Stimulated activated CD8-positive, alpha-beta memory T cell treated with anti-CD3 and anti-CD28 coated beads, Interleukin-4, amount 100 ng/mL, for 48 hours (primary cell): ENCODE data around the gene CORO2A.
"Not testable (repeated sequence)": the region's sequence is repeated elsewhere in the genome, so short reads cannot be mapped to it uniquely, and the experiment has no call there.

Source experiments
- DNase-seq: peaks from one replicate; pipeline ENCODE4 v3.0.0-alpha.2; 2020

Gene CORO2A

GRCh38 chr9:98134702-98135557 lies 57.5 kb downstream of the CORO2A start:
- no peak for DNase-seq

- no peak for DNase-seq
Observed at GRCh38 chr9:98132806-98133631, 59.4 kb downstream of the CORO2A start.

- DNase-seq = no peak
Observed at GRCh38 chr9:98132158-98132557, 60.3 kb downstream of the CORO2A start.

GRCh38 chr9:98130576-98131228 lies 61.7 kb downstream of the CORO2A start:
- DNase-seq = no peak

- not testable (repeated sequence) for DNase-seq
Observed at GRCh38 chr9:98130060-98130459, 62.4 kb downstream of the CORO2A start.

- DNase-seq = no peak
Observed at GRCh38 chr9:98129451-98129881, 63.0 kb downstream of the CORO2A start.

GRCh38 chr9:98128316-98128715 lies 64.1 kb downstream of the CORO2A start:
- no peak for DNase-seq

GRCh38 chr9:98127226-98127625 lies 65.2 kb downstream of the CORO2A start:
- no peak for DNase-seq

GRCh38 chr9:98124637-98125426 lies 67.6 kb downstream of the CORO2A start:
- no peak for DNase-seq

- not testable (repeated sequence) for DNase-seq
Observed at GRCh38 chr9:98124091-98124490, 68.3 kb downstream of the CORO2A start.

GRCh38 chr9:98121058-98121457 lies 71.4 kb downstream of the CORO2A start:
- no peak for DNase-seq

GRCh38 chr9:98120476-98120875 lies 72.0 kb downstream of the CORO2A start:
- DNase-seq = no peak

GRCh38 chr9:98118640-98119601 lies 73.5 kb downstream of the CORO2A start, which contains the start of gene TRIM14:
TSS of gene TRIM14 (minus strand) at chr9:98119222. CDS start at chr9:98119188, 34 bp downstream.
- DNase-seq = peak; percentile 78

- peak; percentile 49 for DNase-seq
Observed at GRCh38 chr9:98117984-98118639, 74.3 kb downstream of the CORO2A start.

- not testable (repeated sequence) for DNase-seq
Observed at GRCh38 chr9:98117097-98117496, 75.3 kb downstream of the CORO2A start.

GRCh38 chr9:98109052-98109451 lies 83.4 kb downstream of the CORO2A start:
- DNase-seq = no peak

- no peak for DNase-seq
Observed at GRCh38 chr9:98108531-98109031, 83.9 kb downstream of the CORO2A start.

GRCh38 chr9:98107926-98108325 lies 84.5 kb downstream of the CORO2A start:
- DNase-seq = no peak

- DNase-seq = no peak
Observed at GRCh38 chr9:98105006-98105405, 87.4 kb downstream of the CORO2A start.

- no peak for DNase-seq
Observed at GRCh38 chr9:98104445-98104881, 88.0 kb downstream of the CORO2A start.
